Ovary (tissue), 3 donors: ENCODE data around the gene NT5DC2.

Source experiments
- EP300 ChIP-seq: sonication (generic); formaldehyde crosslinking; IDR thresholded peaks from one replicate; pipeline ENCODE4 v1.6.1; 2017; ENCODE audit warnings: antibody characterized with exemption
- POLR2A ChIP-seq: fragments of 450-650 bp; IDR thresholded peaks from one replicate; pipeline ENCODE4 v1.6.1; 2017; ENCODE audit warnings: antibody characterized with exemption, mild to moderate bottlenecking, moderate library complexity
- TF ChIP-seq, protein P1 (sequence below), 3 donors: fragments of 450-650 bp in 2 of 3; fragments of 200-600 bp in 1 of 3; IDR thresholded peaks; one replicate each; pipeline versions ENCODE4 v1.5.1 to v1.8.0; 2016 to 2022; ENCODE audit warnings: antibody characterized with exemption in 3 of 3, mild to moderate bottlenecking in 1 of 3
- donor health status: DM: no; HTN: no; CAD: no.

- TF ChIP-seq POLR2A (no peak), EP300 (no peak)
- TF ChIP-seq, protein P1, sequence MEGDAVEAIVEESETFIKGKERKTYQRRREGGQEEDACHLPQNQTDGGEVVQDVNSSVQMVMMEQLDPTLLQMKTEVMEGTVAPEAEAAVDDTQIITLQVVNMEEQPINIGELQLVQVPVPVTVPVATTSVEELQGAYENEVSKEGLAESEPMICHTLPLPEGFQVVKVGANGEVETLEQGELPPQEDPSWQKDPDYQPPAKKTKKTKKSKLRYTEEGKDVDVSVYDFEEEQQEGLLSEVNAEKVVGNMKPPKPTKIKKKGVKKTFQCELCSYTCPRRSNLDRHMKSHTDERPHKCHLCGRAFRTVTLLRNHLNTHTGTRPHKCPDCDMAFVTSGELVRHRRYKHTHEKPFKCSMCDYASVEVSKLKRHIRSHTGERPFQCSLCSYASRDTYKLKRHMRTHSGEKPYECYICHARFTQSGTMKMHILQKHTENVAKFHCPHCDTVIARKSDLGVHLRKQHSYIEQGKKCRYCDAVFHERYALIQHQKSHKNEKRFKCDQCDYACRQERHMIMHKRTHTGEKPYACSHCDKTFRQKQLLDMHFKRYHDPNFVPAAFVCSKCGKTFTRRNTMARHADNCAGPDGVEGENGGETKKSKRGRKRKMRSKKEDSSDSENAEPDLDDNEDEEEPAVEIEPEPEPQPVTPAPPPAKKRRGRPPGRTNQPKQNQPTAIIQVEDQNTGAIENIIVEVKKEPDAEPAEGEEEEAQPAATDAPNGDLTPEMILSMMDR (IDR thresholded peaks at IDR 0.05): no peak
These were observed 48.8 kb downstream of the NT5DC2 start for GRCh38 chr3:52484680-52485461.
